MCF 10A (cell line): ENCODE results near the gene ADK. TPM values are rescaled to one million over a fixed set of nuclear protein-coding genes. Genes with fewer than 3 reads are reported as not detected.

Experiments used
- BruUV-seq: library from RNA; stranded (reverse); fragments of 400-500 nt; replicated peaks from 2 replicates; lab custom pipeline; 2021; lab: Mats Ljungman, UMichigan
- CTCF ChIA-PET: fragments of 300-600 bp; sonication (Branson Sonifier 250); formaldehyde crosslinking; extraction: SDS; loops from one replicate; lab custom pipeline; 2021; ENCODE audit warnings: antibody characterized with exemption, inconsistent platforms; lab: Yijun Ruan, JAX
- POLR2A ChIA-PET: fragments of 300-600, 350-650 bp; sonication (Branson Sonifier 250); formaldehyde crosslinking; extraction: SDS; loops from one replicate; lab custom pipeline; 2020; ENCODE audit warnings: antibody characterized with exemption, inconsistent platforms; lab: Yijun Ruan, JAX
- DNase-seq: peaks from one replicate; pipeline ENCODE4 v3.0.0-alpha.2; 2018; ENCODE audit not compliant: unreplicated experiment
- H3K27ac Mint-ChIP-seq: one replicate; pipeline ENCODE4 v1.8.0; 2022; ENCODE audit warnings: mild to moderate bottlenecking, low read depth, mixed read lengths; ENCODE audit not compliant: unreplicated experiment
- H3K27me3 Mint-ChIP-seq: one replicate; pipeline ENCODE4 v1.8.0; 2022; ENCODE audit warnings: mixed read lengths; ENCODE audit not compliant: insufficient read depth, unreplicated experiment
- H3K36me3 Mint-ChIP-seq: one replicate; pipeline ENCODE4 v1.8.0; 2022; ENCODE audit warnings: mild to moderate bottlenecking, moderate library complexity, mixed read lengths; ENCODE audit not compliant: insufficient read depth, unreplicated experiment
- H3K4me1 Mint-ChIP-seq: one replicate; pipeline ENCODE4 v1.8.0; 2022; ENCODE audit warnings: mixed read lengths; ENCODE audit not compliant: insufficient read depth, unreplicated experiment
- H3K4me3 Mint-ChIP-seq: one replicate; pipeline ENCODE4 v1.8.0; 2022; ENCODE audit warnings: mild to moderate bottlenecking, moderate library complexity, mixed read lengths; ENCODE audit not compliant: unreplicated experiment
- H3K9me3 Mint-ChIP-seq: one replicate; pipeline ENCODE4 v1.8.0; 2022; ENCODE audit warnings: mixed read lengths; ENCODE audit not compliant: unreplicated experiment
- intact Hi-C: fragments of 100-400 bp; cut with micrococcal nuclease; formaldehyde crosslinking; loops from 2 replicates; pipeline ENCODE4 v1.14.1; 2022
- total RNA-seq: library from RNA; stranded (reverse); gene quantifications from 2 replicates; pipeline ENCODE4 v1.2.3, GENCODE V29; 2022
- TF ChIP-seq, protein P1 (sequence below): fragments of 200-600 bp; IDR thresholded peaks from one replicate; pipeline ENCODE4 v1.8.0; 2022; ENCODE audit warnings: antibody characterized with exemption, mild to moderate bottlenecking; ENCODE audit not compliant: unreplicated experiment

The ADK gene
- total RNA-seq, 1 experiment from 2014 or later: 98.6 TPM

DNA sequence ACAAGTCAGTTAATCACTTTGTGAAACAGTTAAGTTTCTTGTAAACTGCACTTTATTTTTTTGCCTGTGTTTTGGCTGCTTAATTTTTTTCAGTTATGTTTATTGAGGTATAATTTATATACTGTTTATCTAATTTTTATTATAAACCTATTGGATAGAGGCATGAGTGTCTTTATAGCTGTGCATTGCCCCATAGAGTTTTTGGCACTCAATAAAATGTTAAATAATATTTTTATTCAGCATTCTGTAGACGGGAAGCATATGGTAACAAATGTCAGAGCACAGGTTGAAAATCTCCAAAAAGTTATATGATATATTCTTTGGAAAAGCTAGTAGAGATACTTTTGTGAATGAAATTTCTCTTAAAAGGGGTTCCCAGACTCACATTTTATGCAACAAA, 431.5 kb downstream of the ADK start:
- TF ChIP-seq, protein P1, sequence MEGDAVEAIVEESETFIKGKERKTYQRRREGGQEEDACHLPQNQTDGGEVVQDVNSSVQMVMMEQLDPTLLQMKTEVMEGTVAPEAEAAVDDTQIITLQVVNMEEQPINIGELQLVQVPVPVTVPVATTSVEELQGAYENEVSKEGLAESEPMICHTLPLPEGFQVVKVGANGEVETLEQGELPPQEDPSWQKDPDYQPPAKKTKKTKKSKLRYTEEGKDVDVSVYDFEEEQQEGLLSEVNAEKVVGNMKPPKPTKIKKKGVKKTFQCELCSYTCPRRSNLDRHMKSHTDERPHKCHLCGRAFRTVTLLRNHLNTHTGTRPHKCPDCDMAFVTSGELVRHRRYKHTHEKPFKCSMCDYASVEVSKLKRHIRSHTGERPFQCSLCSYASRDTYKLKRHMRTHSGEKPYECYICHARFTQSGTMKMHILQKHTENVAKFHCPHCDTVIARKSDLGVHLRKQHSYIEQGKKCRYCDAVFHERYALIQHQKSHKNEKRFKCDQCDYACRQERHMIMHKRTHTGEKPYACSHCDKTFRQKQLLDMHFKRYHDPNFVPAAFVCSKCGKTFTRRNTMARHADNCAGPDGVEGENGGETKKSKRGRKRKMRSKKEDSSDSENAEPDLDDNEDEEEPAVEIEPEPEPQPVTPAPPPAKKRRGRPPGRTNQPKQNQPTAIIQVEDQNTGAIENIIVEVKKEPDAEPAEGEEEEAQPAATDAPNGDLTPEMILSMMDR: no peak
- DNase-seq: no peak
- Mint-ChIP-seq H3K27ac (no peak overlapping the region), H3K4me3 (no peak overlapping the region), H3K27me3 (no peaks in the 10 kb centered on the region), H3K36me3 (peaks cover 9% of the 10 kb centered on the region), H3K9me3 (no peaks in the 10 kb centered on the region), H3K4me1 (peaks cover 15% of the 10 kb centered on the region)
- ChIA-PET CTCF (no interaction called here), POLR2A (no interaction called here)
- intact Hi-C loops: no loop called here
- no TSS peak for BruUV-seq

DNA sequence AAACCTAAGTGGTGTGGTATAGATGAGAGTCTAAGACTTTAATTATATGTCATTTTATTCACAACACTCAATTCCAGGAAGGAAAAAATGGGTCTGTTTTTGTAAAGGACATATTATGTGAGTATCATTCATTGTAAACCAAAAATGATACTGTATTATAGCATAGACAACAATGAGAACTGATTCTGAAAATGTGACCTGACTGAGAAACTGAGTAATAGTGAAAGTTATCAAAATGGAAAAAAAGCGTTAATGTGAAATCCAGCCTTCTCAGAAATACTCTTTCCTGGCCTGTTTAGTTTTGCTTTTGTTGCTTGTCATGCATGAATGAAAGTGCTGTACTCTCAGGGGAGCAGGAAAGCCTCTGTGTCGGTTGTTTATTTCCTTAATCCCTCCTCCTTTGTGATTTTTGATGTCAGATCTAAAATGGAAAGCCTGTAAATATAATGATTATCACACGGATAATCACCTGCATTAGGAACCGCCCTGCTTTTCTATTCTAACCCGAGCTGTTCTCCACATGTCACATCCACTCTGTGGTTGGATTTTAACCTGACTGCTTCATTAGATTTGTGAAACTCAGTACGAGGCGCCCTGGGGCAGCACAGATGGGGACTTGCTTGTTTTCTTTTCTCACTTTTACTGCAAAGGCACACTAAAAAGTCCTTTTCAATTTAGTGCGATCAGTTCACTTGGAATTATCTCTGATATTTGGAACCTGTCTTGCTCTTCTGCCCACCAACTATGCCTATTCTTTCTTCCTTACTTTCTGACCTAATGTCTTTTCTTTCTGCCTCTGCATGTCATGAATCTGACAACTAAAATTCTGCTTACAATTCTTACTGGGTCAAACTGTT, 434.4 kb downstream of the ADK start:
- H3K4me1 Mint-ChIP-seq: peaks cover 32% of the 10 kb centered on the region
- no TSS peak for BruUV-seq

DNA sequence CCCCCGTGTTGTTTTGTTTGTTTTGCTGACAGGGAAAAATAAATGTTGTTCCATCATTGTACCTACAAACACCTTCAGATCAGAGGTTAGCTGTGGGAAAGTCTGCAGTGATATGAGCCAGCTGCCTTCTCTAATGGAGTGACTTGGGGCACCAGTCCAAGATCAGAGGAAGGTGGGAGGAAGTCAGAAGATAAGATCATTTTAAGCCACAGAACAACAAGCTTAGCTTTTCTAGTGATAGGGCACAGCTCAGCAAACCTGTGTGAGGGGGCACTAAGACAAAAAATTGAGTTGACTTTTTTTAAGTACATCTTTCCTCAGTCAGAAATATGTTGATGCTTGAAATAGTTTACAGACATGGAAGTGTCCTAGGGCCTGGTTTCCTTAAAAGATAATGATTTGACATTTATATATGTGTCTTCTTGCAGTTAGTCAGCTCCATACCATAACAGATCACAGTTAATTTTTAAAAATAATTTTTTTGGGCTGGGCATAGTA, 435.1 kb downstream of the ADK start:
- H3K9me3 Mint-ChIP-seq: no peaks in the 10 kb centered on the region
- peak overlapping the region; percentile 52 for H3K4me3 Mint-ChIP-seq
- DNase-seq: peak; percentile 28
- peak overlapping the region; percentile 86 for H3K27ac Mint-ChIP-seq
- peaks cover 35% of the 10 kb centered on the region for H3K4me1 Mint-ChIP-seq
- no TSS peak for BruUV-seq
- ChIA-PET POLR2A (interaction anchor here (0.6 to 1.4 kb wide), 7 partner anchors 11 to 332 kb away, joined by 3 to 5 read pairs (median 3); no protein-coding TSS in a partner anchor), CTCF (interaction anchor here (0.6 kb wide), 2 partner anchors 569 to 624 kb away, joined by 3 to 5 read pairs; no protein-coding TSS in a partner anchor)
- intact Hi-C loops: no loop called here
- H3K36me3 Mint-ChIP-seq: peaks cover 5% of the 10 kb centered on the region
- no peaks in the 10 kb centered on the region for H3K27me3 Mint-ChIP-seq
- TF ChIP-seq, protein P1: no peak

More for the DNA sequence above, 434.4 kb downstream of the ADK start:
- Mint-ChIP-seq H3K36me3 (peaks cover 5% of the 10 kb centered on the region), H3K4me3 (peak overlapping the region; percentile 52), H3K27me3 (no peaks in the 10 kb centered on the region), H3K9me3 (no peaks in the 10 kb centered on the region), H3K27ac (peak overlapping the region; percentile 86)
- TF ChIP-seq, protein P1: no peak
- intact Hi-C loops: no loop called here
- POLR2A ChIA-PET: interaction anchor here (0.6 to 1.4 kb wide), 6 partner anchors 10 to 71 kb away, joined by 3 to 5 read pairs (median 3); no protein-coding TSS in a partner anchor
- CTCF ChIA-PET: no interaction called here
- DNase-seq: peak; percentile 34
